ENCODE results near the gene BCKDK.

BCKDK gene

DNA sequence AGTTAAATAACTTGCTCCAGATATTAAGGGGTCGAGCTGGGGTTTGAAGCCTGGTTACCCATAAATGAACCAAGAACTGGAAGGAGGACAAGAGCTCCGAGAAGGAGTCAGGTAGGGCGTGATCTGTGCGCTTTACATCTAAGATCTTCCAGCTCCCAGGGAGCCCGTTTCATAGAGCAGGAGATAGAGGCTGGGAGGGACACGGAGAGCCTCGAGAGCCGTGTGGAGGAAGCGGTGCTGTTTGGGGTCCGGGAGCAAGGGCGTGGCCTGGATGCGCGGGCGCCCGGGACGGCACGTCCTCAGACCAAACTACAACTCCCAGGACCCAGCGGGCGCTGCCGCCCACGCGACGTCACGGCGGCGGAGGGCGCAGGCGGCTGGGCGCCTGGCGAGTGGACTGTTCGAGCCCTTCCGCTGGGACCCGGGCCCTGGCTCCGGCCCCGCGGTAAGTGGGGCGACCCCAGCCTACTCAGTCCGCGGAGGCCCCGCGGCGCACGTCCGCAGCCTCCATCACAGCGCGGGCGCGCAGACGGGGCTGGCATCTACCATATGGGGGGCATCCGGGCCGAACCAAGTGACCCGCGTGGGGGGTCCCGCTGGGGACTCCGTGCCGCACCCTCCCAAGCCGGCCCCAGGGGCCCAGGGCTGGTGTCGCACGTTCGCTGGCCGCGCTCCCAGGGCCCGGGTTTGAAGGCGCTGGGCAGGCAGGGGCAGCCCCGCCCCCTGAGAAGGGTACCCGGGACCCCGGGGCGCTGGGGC, at the start of gene BCKDK:
TSS of gene BCKDK (plus strand) at position 352 of the 759 bp plus-strand sequence. CDS start 838 bp downstream, outside the sequence.
- DNase-seq (ENCODE audit: low read depth): peak; percentile 79

- no peak for DNase-seq (ENCODE audit: low read depth)
Observed at GRCh38 chr16:31061126-31061812, 46.9 kb upstream of the BCKDK start.

DNA sequence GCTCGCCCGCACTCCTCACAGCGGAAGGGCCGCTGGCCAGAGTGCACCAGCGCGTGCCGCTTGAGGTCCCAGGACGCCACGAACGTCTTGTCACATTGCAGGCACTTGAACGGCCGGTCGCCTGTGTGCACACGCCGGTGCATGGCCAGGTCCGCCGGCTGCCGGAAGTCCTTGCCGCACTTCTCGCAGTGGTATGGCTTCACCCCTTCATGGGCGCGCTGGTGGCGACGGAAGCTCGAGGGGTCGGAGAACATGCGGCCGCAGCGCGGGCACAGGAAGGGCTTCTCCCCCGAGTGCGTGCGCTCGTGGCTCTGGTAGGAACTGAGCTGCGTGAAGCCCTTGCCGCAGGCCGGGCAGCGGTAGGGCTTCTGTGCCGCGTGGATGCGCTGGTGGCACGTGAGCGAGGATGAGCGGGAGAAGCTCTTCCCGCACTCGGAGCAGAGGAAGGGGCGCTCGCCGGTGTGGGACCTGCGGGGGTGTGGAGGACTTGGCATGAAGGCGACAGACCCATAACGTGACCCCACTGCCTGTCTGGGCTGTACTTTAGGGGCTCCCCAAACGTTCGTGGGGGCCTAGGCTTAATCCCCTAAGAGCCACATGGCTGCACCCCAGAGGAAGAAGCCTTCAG, 46.3 kb upstream of the BCKDK start:
- no peak for DNase-seq (ENCODE audit: low read depth)

GRCh38 chr16:31063495-31063842, 44.7 kb upstream of the BCKDK start:
- no peak for DNase-seq (ENCODE audit: low read depth)

DNA sequence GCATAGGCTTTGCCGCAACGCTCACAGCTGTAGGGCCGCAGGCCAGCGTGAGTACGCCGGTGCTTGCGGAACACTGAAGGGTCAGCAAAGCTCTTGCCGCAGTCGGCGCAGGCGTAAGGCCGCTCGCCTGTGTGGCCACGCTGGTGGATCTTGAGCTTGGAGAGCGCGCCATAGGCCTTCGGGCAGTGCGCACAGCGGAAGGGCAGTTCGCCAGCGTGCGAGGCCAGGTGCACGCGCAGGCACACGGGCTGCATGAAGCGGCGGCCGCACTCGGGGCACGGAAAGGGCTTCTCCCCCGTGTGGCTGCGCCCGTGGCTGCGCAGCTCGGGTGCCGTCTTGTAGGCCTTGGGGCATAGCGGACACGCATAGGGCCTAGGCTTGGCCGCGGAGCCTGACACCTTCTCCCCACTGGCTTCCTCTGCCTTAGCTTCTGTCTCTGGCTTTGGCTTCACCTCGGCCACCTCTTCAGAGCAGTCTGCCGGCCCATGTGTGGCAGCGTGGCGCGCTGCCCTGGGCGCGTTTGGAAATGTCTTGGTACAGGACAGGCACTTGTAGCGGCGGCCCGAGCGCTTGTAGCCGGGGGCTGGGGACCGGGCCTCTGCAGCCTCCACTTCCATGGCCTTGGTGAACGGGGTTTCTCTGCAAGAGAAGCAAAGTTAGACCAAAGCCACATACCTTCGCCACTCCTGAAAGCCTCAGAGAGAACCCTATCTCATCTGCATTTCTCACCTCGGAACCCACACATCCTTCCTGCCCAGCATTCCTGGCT, 44.2 kb upstream of the BCKDK start:
- DNase-seq (ENCODE audit: low read depth): no peak

- DNase-seq (ENCODE audit: low read depth): no peak
Observed at GRCh38 chr16:31064882-31065461, 43.2 kb upstream of the BCKDK start.

DNA sequence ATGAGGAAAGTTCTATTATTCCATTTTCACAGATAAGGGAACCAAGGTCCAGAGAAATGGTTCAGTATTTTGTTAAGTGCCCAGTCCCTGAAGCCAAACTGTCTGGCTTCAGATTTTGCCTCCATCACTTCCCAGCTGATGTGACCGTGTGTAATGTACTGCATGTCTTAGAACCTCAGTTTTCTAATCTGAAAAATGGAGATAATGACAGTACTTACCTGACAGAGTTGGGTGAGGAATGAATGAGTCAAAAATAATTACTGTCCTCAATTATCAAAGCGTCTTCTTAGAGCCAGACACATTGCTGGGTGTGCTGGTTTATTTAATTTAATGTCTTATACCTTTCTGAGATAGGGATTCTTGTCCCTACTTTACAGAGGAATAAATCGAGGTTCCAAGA, 40.8 kb upstream of the BCKDK start:
- DNase-seq (ENCODE audit: low read depth): no peak

DNA sequence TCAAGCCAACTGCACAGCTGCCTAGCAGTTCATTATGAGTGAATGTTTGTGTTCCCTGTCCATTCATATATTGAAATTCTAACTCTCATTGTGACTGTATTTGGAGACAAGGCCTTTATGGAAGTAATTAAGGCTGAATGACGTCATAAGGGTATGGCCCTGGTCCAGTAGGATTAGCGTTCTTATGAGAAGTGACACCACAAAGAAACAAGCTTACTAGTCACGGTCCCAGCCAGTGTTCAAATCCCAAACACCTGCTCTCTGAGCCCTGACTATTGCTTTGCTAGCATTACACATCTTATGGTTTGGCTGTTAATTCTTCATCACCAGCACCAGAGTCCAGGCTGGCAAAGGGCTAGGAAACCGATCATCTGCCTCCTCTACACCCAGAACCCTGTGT, 36.3 kb upstream of the BCKDK start:
- DNase-seq (ENCODE audit: low read depth): no peak

GRCh38 chr16:31072540-31073141, 35.5 kb upstream of the BCKDK start:
- no peak for DNase-seq (ENCODE audit: low read depth)

GRCh38 chr16:31073142-31073969, 34.8 kb upstream of the BCKDK start:
- peak; percentile 86 for DNase-seq (ENCODE audit: low read depth)

- DNase-seq (ENCODE audit: low read depth): peak; percentile 96
Observed at GRCh38 chr16:31073970-31074813, 34.0 kb upstream of the BCKDK start, which contains the start of the genes ZNF646 and ZNF668. Gene ZNF646, plus strand, starts transcription at chr16:31074422. Its CDS starts 1,903 bp downstream, at chr16:31076325. Gene ZNF668, minus strand, starts transcription at chr16:31074240. Its CDS starts 9,781 bp downstream, at chr16:31064459.

GRCh38 chr16:31074814-31075183, 33.4 kb upstream of the BCKDK start:
- no peak for DNase-seq (ENCODE audit: low read depth)

DNA sequence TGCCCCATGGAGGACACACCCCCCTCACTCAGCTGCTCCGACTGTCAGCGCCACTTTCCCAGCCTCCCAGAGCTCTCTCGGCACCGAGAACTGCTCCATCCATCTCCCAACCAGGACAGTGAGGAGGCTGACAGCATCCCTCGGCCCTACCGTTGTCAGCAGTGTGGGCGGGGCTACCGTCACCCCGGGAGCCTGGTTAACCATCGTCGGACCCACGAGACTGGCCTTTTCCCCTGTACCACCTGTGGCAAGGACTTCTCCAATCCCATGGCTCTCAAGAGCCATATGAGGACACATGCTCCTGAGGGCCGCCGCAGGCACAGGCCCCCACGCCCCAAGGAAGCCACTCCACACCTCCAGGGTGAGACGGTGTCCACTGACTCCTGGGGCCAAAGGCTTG, 31.9 kb upstream of the BCKDK start:
- no peak for DNase-seq (ENCODE audit: low read depth)

- no peak for DNase-seq (ENCODE audit: low read depth)
Observed at GRCh38 chr16:31077024-31077423, 31.2 kb upstream of the BCKDK start.

- DNase-seq (ENCODE audit: low read depth): no peak
Observed at GRCh38 chr16:31077592-31078396, 30.4 kb upstream of the BCKDK start.

DNA sequence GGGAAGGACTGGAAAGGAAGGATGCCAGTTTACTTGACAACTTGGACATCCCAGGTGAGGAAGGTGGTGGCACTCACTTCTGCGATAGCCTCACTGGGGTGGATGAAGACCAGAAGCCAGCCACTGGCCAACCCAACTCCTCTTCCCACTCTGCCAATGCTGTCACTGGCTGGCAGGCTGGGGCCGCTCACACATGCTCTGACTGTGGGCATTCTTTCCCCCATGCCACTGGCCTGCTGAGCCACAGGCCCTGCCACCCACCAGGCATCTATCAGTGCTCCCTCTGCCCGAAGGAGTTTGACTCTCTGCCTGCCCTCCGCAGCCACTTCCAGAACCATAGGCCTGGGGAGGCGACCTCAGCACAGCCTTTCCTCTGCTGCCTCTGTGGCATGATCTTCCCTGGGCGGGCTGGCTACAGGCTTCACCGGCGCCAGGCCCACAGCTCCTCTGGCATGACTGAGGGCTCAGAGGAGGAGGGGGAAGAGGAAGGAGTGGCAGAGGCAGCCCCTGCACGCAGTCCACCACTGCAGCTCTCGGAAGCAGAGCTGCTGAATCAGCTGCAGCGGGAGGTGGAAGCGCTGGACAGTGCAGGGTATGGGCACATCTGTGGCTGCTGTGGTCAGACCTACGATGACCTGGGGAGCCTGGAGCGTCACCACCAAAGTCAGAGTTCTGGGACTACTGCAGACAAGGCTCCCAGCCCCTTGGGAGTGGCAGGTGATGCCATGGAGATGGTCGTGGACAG, 29.4 kb upstream of the BCKDK start:
- DNase-seq (ENCODE audit: low read depth): no peak

DNA sequence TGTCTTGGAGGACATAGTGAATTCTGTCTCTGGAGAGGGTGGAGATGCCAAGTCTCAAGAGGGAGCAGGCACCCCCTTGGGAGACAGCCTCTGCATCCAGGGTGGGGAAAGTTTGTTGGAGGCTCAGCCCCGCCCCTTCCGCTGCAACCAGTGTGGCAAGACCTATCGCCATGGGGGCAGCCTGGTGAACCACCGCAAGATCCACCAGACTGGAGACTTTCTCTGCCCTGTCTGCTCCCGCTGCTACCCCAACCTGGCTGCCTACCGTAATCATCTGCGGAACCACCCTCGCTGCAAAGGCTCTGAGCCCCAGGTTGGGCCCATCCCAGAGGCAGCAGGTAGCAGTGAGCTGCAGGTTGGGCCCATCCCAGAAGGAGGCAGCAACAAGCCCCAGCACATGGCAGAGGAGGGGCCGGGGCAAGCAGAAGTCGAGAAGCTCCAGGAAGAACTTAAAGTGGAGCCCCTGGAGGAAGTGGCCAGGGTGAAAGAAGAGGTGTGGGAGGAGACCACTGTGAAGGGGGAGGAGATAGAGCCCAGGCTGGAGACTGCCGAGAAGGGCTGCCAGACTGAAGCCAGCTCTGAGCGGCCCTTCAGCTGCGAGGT, 28.7 kb upstream of the BCKDK start:
- no peak for DNase-seq (ENCODE audit: low read depth)
